Activated T-helper 2 cell treated with anti-CD3 and anti-CD28 coated beads, Interferon-gamma antibody, Interleukin-2, Interleukin-4, amounts not matched to agents 10 μg/mL and 5 μg/mL and 100 μg/mL, durations not matched to agents 14 hours and 24 hours and 36 hours (primary cell): ENCODE measurements around the gene BMI1. TPM values are rescaled to one million over a fixed set of nuclear protein-coding genes. Genes with fewer than 3 reads are reported as not detected.
A peak's percentile ranks its signal among the peaks of the same experiment; 100 is the strongest.
"Not testable (repeated sequence)": the region's sequence is repeated elsewhere in the genome, so short reads cannot be mapped to it uniquely, and the experiment has no call there.

ENCODE experiments used
- DNase-seq: peaks from one replicate; pipeline ENCODE4 v3.0.0; 2021; ENCODE audit warnings: low spot score
- H3K27ac Mint-ChIP-seq: one replicate; pipeline ENCODE4 v1.8.0; 2021; ENCODE audit warnings: mixed read lengths
- H3K27me3 Mint-ChIP-seq: one replicate; pipeline ENCODE4 v1.8.0; 2021; ENCODE audit warnings: low read depth, mixed read lengths
- H3K36me3 Mint-ChIP-seq: one replicate; pipeline ENCODE4 v1.8.0; 2021; ENCODE audit warnings: low read depth, mixed read lengths
- H3K4me1 Mint-ChIP-seq: one replicate; pipeline ENCODE4 v1.8.0; 2021; ENCODE audit warnings: low read depth, mixed read lengths
- H3K4me3 Mint-ChIP-seq: one replicate; pipeline ENCODE4 v1.8.0; 2021; ENCODE audit warnings: low read depth, mild to moderate bottlenecking, moderate library complexity, mixed read lengths
- H3K9me3 Mint-ChIP-seq: one replicate; pipeline ENCODE4 v1.8.0; 2021; ENCODE audit warnings: mixed read lengths
- intact Hi-C: fragments of 100-400 bp; cut with micrococcal nuclease; formaldehyde crosslinking; loops from one replicate; pipeline ENCODE4 v1.15.1; 2023
- total RNA-seq: library from RNA; stranded (reverse); gene quantifications from 2 replicates; pipeline ENCODE4 v1.2.3, GENCODE V29; 2022

BMI1 gene
- total RNA-seq, 1 donor from 2014 or later = 69.0 TPM

GRCh38 chr10:22344781-22345300, 23.9 kb downstream of the BMI1 start:
- Mint-ChIP-seq H3K36me3 (no peaks in the 10 kb centered on the region), H3K4me1 (peaks cover 23% of the 10 kb centered on the region), H3K9me3 (no peaks in the 10 kb centered on the region), H3K4me3 (peak overlapping the region; percentile 45), H3K27ac (no peak overlapping the region), H3K27me3 (peaks cover 71% of the 10 kb centered on the region)
- intact Hi-C loops = loop anchor here (1.0 to 5.0 kb wide), 4 partner anchors 10 to 856 kb away; partner anchors contain the start of gene MLLT10
- no peak for DNase-seq

GRCh38 chr10:22345301-22346095, 24.6 kb downstream of the BMI1 start, which contains the start of gene SPAG6:
TSS of gene SPAG6 (plus strand) at chr10:22345496. CDS start at chr10:22345612, 116 bp downstream.
- Mint-ChIP-seq H3K27ac (no peak within 1 kb of the TSS), H3K4me1 (peaks cover 19% of the 10 kb centered on the region), H3K27me3 (peaks cover 71% of the 10 kb centered on the region), H3K4me3 (peak within 1 kb of the TSS; percentile 60), H3K9me3 (no peaks in the 10 kb centered on the region), H3K36me3 (no peaks in the 10 kb centered on the region)
- DNase-seq = peak; percentile 45
- intact Hi-C loops = loop anchor here (2.0 kb wide), 1 partner anchor 855 kb away; no protein-coding TSS in a partner anchor

- Mint-ChIP-seq H3K27ac (no peak overlapping the region), H3K27me3 (peaks cover 76% of the 10 kb centered on the region)
- intact Hi-C loops = no loop called here
Measured at GRCh38 chr10:22346096-22346661, 25.3 kb downstream of the BMI1 start.

GRCh38 chr10:22349755-22350154, 28.9 kb downstream of the BMI1 start:
- Mint-ChIP-seq H3K27ac (no peak overlapping the region), H3K27me3 (peaks cover 59% of the 10 kb centered on the region), H3K9me3 (no peaks in the 10 kb centered on the region), H3K4me3 (no peak overlapping the region), H3K36me3 (no peaks in the 10 kb centered on the region), H3K4me1 (peaks cover 5% of the 10 kb centered on the region)
- intact Hi-C loops = no loop called here
- no peak for DNase-seq

More at GRCh38 chr10:22346096-22346661, 25.3 kb downstream of the BMI1 start:
- H3K4me3 Mint-ChIP-seq = peak overlapping the region; percentile 60
- peaks cover 19% of the 10 kb centered on the region for H3K4me1 Mint-ChIP-seq
- no peaks in the 10 kb centered on the region for H3K36me3 Mint-ChIP-seq
- no peak for DNase-seq
- no peaks in the 10 kb centered on the region for H3K9me3 Mint-ChIP-seq

- Mint-ChIP-seq H3K36me3 (no peaks in the 10 kb centered on the region), H3K4me1 (peaks cover 2% of the 10 kb centered on the region), H3K9me3 (no peaks in the 10 kb centered on the region), H3K4me3 (no peak overlapping the region), H3K27ac (no peak overlapping the region), H3K27me3 (peaks cover 52% of the 10 kb centered on the region)
- no peak for DNase-seq
- intact Hi-C loops = no loop called here
Measured at GRCh38 chr10:22351131-22351703, 30.3 kb downstream of the BMI1 start.

GRCh38 chr10:22356324-22356873, 35.5 kb downstream of the BMI1 start:
- H3K27me3 Mint-ChIP-seq = peaks cover 21% of the 10 kb centered on the region
- H3K27ac Mint-ChIP-seq = no peak overlapping the region
- no peaks in the 10 kb centered on the region for H3K9me3 Mint-ChIP-seq
- no peak for DNase-seq
- H3K4me1 Mint-ChIP-seq = peaks cover 5% of the 10 kb centered on the region
- H3K4me3 Mint-ChIP-seq = no peak overlapping the region
- intact Hi-C loops = no loop called here
- H3K36me3 Mint-ChIP-seq = no peaks in the 10 kb centered on the region

- H3K36me3 Mint-ChIP-seq, H3K4me3 Mint-ChIP-seq, DNase-seq, intact Hi-C loops, H3K9me3 Mint-ChIP-seq, H3K4me1 Mint-ChIP-seq, H3K27ac Mint-ChIP-seq: not testable (repeated sequence)
- peaks cover 20% of the 10 kb centered on the region for H3K27me3 Mint-ChIP-seq
Measured at GRCh38 chr10:22357770-22358169, 36.9 kb downstream of the BMI1 start.

- DNase-seq = no peak
- Mint-ChIP-seq H3K9me3 (no peaks in the 10 kb centered on the region), H3K4me1 (peaks cover 31% of the 10 kb centered on the region), H3K27ac (no peak overlapping the region), H3K27me3 (no peaks in the 10 kb centered on the region), H3K36me3 (no peaks in the 10 kb centered on the region), H3K4me3 (no peak overlapping the region)
- intact Hi-C loops = loop anchor here (10.0 kb wide), 1 partner anchor 271 kb away; no protein-coding TSS in a partner anchor
Measured at GRCh38 chr10:22363305-22363704, 42.4 kb downstream of the BMI1 start.

GRCh38 chr10:22364407-22365140, 43.7 kb downstream of the BMI1 start:
- Mint-ChIP-seq H3K27ac (no peak overlapping the region), H3K27me3 (no peaks in the 10 kb centered on the region), H3K9me3 (no peaks in the 10 kb centered on the region), H3K4me3 (no peak overlapping the region), H3K4me1 (peaks cover 40% of the 10 kb centered on the region), H3K36me3 (no peaks in the 10 kb centered on the region)
- no peak for DNase-seq
- intact Hi-C loops = loop anchor here (2.0 to 10.0 kb wide), 3 partner anchors 14 to 270 kb away; no protein-coding TSS in a partner anchor

- H3K9me3 Mint-ChIP-seq = no peaks in the 10 kb centered on the region
- intact Hi-C loops = loop anchor here (2.0 to 10.0 kb wide), 3 partner anchors 14 to 270 kb away; no protein-coding TSS in a partner anchor
- no peaks in the 10 kb centered on the region for H3K36me3 Mint-ChIP-seq
- no peak overlapping the region for H3K27ac Mint-ChIP-seq
- no peak for DNase-seq
- H3K27me3 Mint-ChIP-seq = no peaks in the 10 kb centered on the region
- H3K4me3 Mint-ChIP-seq = no peak overlapping the region
- H3K4me1 Mint-ChIP-seq = peaks cover 41% of the 10 kb centered on the region
Measured at GRCh38 chr10:22365233-22365632, 44.3 kb downstream of the BMI1 start.

GRCh38 chr10:22365644-22366434, 44.9 kb downstream of the BMI1 start:
- Mint-ChIP-seq H3K27ac (peak overlapping the region; percentile 21), H3K36me3 (no peaks in the 10 kb centered on the region)
- intact Hi-C loops = loop anchor here (2.0 to 10.0 kb wide), 5 partner anchors 13 to 269 kb away; no protein-coding TSS in a partner anchor

More at GRCh38 chr10:22365644-22366434, 44.9 kb downstream of the BMI1 start:
- Mint-ChIP-seq H3K4me1 (peaks cover 41% of the 10 kb centered on the region), H3K27me3 (no peaks in the 10 kb centered on the region), H3K9me3 (no peaks in the 10 kb centered on the region), H3K4me3 (no peak overlapping the region)
- DNase-seq = no peak
